Osteoblast (primary cell): ENCODE data around the gene LITAFD. TPM values are rescaled to one million over a fixed set of nuclear protein-coding genes. Genes with fewer than 3 reads are reported as not detected.

Experiments
- DNase-seq: peaks from one replicate; pipeline ENCODE4 v3.0.0; 2011; ENCODE audit warnings: low spot score, mixed read lengths; ENCODE audit not compliant: insufficient read length; ENCODE audit errors: missing footprints
- H2AFZ ChIP-seq: 2 replicates; pipeline ENCODE4 v1.6.0; 2011; ENCODE audit warnings: mild to moderate bottlenecking, low read length
- H3K27ac ChIP-seq: 2 replicates; pipeline ENCODE4 v1.5.1; 2011; ENCODE audit warnings: mild to moderate bottlenecking, low read depth, low read length, moderate library complexity
- H3K27me3 ChIP-seq: 2 replicates; pipeline ENCODE4 v1.6.0; 2012; ENCODE audit warnings: mild to moderate bottlenecking, control low read depth, inconsistent platforms, low read length, moderate library complexity; ENCODE audit not compliant: insufficient read depth
- H3K36me3 ChIP-seq: 2 replicates; pipeline ENCODE4 v1.5.1; 2011; ENCODE audit warnings: mild to moderate bottlenecking, low read length, control low read depth, moderate library complexity; ENCODE audit not compliant: insufficient read depth
- H3K4me1 ChIP-seq: 2 replicates; pipeline ENCODE4 v1.5.1; 2011; ENCODE audit warnings: mild to moderate bottlenecking, low read length, control low read depth, moderate library complexity; ENCODE audit not compliant: insufficient read depth
- H3K4me2 ChIP-seq: 2 replicates; pipeline ENCODE4 v1.6.0; 2011; ENCODE audit warnings: mild to moderate bottlenecking, low read length; ENCODE audit not compliant: insufficient read depth
- H3K4me3 ChIP-seq: fragments of 200-600 bp; sonication (generic); 3 replicates; pipeline ENCODE4 v1.5.1; 2012; ENCODE audit warnings: mild to moderate bottlenecking, low read length, inconsistent platforms; ENCODE audit not compliant: insufficient read depth
- H3K79me2 ChIP-seq: 2 replicates; pipeline ENCODE4 v1.6.0; 2012; ENCODE audit warnings: mild to moderate bottlenecking, low read length, control low read depth, inconsistent platforms; ENCODE audit not compliant: insufficient read depth
- H3K9me3 ChIP-seq: 2 replicates; pipeline ENCODE4 v1.5.1; 2011; ENCODE audit warnings: low read depth, low read length, control low read depth
- H4K20me1 ChIP-seq: 2 replicates; pipeline ENCODE4 v1.6.0; 2012; ENCODE audit warnings: mild to moderate bottlenecking, low read length, control low read depth; ENCODE audit not compliant: insufficient read depth
- CTCF ChIP-seq: IDR thresholded peaks from 2 replicates; pipeline ENCODE4 v1.5.1; 2011; ENCODE audit warnings: mild to moderate bottlenecking, low read depth, low read length, moderate library complexity; ENCODE audit errors: extremely low read depth
- total RNA-seq: library from RNA; depleted of rRNA; stranded (reverse); fragments of >200 nt; gene quantifications from 2 replicates; pipeline ENCODE4 v1.2.3, GENCODE V29; 2012

Gene LITAFD
- total RNA-seq, 1 donor: not detected

GRCh38 chr16:8892101-8892575 is 10.0 kb downstream of the LITAFD start:
- TF ChIP-seq CTCF: no peak
- peaks cover 12% of the 10 kb centered on the region for H3K4me1 ChIP-seq
- peak; percentile 50 for DNase-seq
- no peaks in the 10 kb centered on the region for H3K9me3 ChIP-seq
- H2AFZ ChIP-seq: no peak overlapping the region
- H3K4me3 ChIP-seq: no peak overlapping the region
- H3K4me2 ChIP-seq: no peak overlapping the region
- no peaks in the 10 kb centered on the region for H3K79me2 ChIP-seq
- H3K27me3 ChIP-seq: no peaks in the 10 kb centered on the region
- peaks cover 56% of the 10 kb centered on the region for H3K36me3 ChIP-seq
- H4K20me1 ChIP-seq: peaks cover 27% of the 10 kb centered on the region
- no peak overlapping the region for H3K27ac ChIP-seq

DNA sequence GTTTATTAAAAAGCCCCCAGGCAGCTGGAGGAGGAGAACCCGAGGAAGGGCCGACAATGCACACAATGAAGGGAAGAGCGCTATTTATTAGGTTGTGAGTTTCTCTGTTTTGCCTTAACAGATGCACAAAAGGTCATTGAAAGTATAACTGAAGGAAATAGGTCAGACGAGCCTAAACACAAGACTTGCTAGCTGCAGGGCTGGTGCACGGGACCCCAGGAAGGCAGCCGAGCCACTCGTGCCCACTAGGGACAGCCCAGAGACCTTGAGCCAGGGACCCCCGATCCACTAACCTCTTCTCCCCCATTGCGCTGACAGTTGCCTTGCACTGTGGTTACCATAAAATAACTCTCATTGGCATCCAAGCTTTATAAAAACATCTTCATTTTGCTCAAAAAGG is 11.3 kb downstream of the LITAFD start:
- Histone ChIP-seq H2AFZ (no peak overlapping the region), H3K36me3 (peaks cover 66% of the 10 kb centered on the region), H3K4me3 (no peak overlapping the region), H3K27ac (no peak overlapping the region), H4K20me1 (peaks cover 16% of the 10 kb centered on the region), H3K9me3 (no peaks in the 10 kb centered on the region), H3K27me3 (no peaks in the 10 kb centered on the region), H3K79me2 (no peaks in the 10 kb centered on the region), H3K4me1 (peaks cover 2% of the 10 kb centered on the region), H3K4me2 (no peak overlapping the region)
- TF ChIP-seq CTCF: no peak
- DNase-seq: no peak

DNA sequence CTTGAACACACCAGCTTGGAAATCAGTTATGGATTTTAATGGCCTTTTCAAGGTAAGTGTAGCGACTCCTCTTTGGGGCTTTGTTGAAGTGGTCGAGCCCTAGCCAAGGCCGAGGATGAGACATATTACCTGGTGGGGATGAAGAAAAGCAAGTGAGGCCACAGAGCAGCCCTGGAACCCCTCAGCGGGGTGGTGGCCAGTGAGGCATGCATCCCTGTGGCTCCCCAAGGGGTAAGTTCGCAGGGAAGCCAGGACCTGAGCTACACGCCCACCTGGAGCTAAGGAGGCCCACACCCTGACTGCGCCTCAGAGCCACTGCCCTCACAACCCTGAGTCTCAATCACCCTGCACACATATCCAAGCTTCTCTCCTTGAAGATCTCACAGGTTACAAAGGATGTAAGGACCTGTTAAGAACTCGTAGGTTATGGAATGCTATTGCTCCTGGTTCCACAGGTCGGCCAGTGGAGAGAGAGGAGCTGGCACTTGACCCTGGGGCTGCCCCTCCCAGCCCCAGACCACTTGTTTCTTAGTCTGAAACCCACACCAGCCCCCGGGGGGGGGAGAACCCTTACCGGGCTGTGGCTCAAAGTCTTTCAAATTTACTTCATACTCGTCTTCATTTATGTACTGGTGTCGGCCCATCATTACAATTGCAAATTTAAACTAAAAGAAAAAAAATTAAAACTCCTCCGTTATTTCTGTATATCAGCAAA is 12.0 kb downstream of the LITAFD start:
- no peak overlapping the region for H3K4me2 ChIP-seq

More for the DNA sequence above, 12.0 kb downstream of the LITAFD start:
- no peak overlapping the region for H2AFZ ChIP-seq
- no peaks in the 10 kb centered on the region for H3K9me3 ChIP-seq
- peaks cover 14% of the 10 kb centered on the region for H4K20me1 ChIP-seq
- no peak overlapping the region for H3K4me3 ChIP-seq
- no peak overlapping the region for H3K27ac ChIP-seq
- H3K79me2 ChIP-seq: no peaks in the 10 kb centered on the region
- peaks cover 73% of the 10 kb centered on the region for H3K36me3 ChIP-seq
- no peaks in the 10 kb centered on the region for H3K27me3 ChIP-seq
- no peaks in the 10 kb centered on the region for H3K4me1 ChIP-seq
- peak; percentile 50 for DNase-seq
- no peak for TF ChIP-seq CTCF
